Measurements from ENCODE around the gene C9orf43.

C9orf43 gene

GRCh38 chr9:113468716-113469448 lies 58.3 kb downstream of the C9orf43 start:
- no peak for DNase-seq

- no peak for DNase-seq
These were observed 60.6 kb downstream of the C9orf43 start for GRCh38 chr9:113471143-113471542.

GRCh38 chr9:113471566-113471965 lies 61.0 kb downstream of the C9orf43 start:
- DNase-seq = no peak

- no peak for DNase-seq
These were observed 61.7 kb downstream of the C9orf43 start for GRCh38 chr9:113472199-113472598.

- no peak for DNase-seq
These were observed 63.9 kb downstream of the C9orf43 start for GRCh38 chr9:113474360-113475028.

GRCh38 chr9:113475031-113475430 lies 64.5 kb downstream of the C9orf43 start:
- DNase-seq = no peak

GRCh38 chr9:113475992-113476391 lies 65.4 kb downstream of the C9orf43 start:
- no peak for DNase-seq

- no peak for DNase-seq
These were observed 66.0 kb downstream of the C9orf43 start for GRCh38 chr9:113476511-113476916.

- no peak for DNase-seq
These were observed 66.5 kb downstream of the C9orf43 start for GRCh38 chr9:113477058-113477457.

GRCh38 chr9:113477661-113478060 lies 67.1 kb downstream of the C9orf43 start:
- DNase-seq = no peak

- no peak for DNase-seq
These were observed 68.7 kb downstream of the C9orf43 start for GRCh38 chr9:113479174-113479621.

Data from NCI-H748 treated with DMSO at 0.1 percent for 48 hours (cell line).